ENCODE data around the gene ABCC1.
A peak's percentile ranks its signal among the peaks of the same experiment; 100 is the strongest.

ABCC1 gene

DNA sequence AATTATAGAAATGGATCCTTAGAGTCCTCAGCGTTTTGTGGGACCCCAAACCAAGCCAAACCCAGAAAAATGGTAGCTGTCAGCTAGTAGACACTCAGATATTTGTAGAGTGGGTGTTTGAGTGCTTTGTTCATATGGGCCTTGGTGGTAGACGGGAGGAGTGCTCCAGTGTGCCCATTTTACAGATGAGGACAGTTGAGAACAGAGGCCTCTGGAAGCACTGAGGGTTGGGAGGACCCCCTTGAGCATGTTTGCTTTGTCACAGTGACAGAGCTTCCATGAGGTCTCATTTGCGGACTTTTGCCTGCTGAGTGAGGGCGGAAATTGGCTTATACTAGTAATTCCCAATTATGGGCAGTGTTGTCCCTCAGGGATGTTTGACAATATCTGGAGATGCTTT lies 162.2 kb downstream of the ABCC1 start:
- no peak for DNase-seq (ENCODE audit: low spot score)

- no peak for DNase-seq (ENCODE audit: low spot score)
Measured at GRCh38 chr16:16112450-16113053, 163.1 kb downstream of the ABCC1 start.

DNA sequence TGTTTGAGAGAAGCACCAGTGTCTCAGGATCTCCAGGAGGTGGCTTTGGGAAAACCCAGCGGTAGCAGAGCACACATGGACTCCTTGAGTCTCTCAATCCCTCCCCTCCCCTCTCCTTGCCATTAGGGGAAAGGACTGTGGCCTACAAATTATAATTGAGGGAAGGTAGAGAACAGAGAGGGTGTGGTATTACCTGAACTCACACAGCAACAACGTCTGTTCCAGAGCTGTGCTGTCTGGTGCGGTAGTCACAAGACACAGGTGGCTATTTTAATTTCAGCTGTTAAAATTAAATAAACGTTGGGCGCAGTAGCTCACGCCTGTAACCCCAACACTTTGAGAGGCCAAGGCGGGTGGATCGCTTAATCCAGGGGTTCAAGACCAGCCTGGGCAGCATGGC lies 163.7 kb downstream of the ABCC1 start:
- no peak for DNase-seq (ENCODE audit: low spot score)

DNA sequence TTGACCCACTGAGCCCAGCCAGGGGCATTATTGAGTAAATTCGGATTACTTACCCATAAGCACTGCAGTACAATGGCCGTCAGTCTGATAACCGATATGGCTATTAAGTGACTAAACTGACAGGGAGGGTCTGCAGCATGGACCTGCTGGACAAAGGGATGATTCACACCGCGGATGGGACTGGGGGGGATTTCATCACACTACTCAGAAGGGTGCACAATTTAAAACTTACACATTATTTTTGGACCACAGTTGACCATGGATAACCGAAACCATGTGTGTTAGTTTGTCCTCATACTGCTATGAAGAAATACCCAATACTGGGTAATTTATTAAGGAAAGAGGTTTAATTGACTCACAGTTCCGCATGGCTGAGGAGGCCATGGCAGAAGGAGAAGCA lies 167.4 kb downstream of the ABCC1 start:
- no peak for DNase-seq (ENCODE audit: low spot score)

DNA sequence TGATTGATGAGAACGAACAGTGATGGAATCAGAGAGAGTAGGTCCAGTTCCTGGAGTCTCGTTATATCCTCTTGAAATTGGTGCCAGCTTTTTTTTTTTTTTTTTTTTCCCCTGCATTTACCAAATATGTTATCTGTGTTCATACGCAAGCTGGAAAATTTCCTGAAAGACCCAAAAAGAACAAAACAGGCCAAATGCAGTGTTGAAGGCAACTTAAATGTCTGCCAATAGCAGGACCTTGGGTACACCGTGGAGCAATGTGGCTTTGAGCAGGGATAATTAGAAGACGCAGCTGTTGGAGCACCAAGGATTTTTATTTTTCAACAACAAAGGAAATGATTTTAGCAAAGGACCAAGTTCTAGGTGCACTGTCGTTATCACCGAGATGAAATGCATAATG lies 168.9 kb downstream of the ABCC1 start:
- DNase-seq (ENCODE audit: low spot score) = no peak

DNA sequence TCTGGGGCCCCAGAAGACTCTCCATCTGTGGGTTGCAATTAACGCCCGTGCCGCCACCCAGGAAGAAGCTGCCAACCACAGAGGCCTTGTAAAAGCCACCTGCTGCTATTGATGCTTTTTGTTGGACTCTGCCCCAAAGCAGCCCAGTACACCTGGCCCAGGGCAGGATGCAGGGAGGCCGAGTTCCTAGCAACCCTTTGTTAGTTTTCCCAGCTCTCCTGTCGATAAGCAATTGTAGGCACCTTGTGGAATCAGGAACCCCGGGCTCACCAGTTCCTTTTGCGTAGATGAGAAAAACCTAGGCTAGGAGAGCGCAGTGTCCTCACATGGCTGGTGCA lies 170.6 kb downstream of the ABCC1 start:
- DNase-seq (ENCODE audit: low spot score) = no peak

DNA sequence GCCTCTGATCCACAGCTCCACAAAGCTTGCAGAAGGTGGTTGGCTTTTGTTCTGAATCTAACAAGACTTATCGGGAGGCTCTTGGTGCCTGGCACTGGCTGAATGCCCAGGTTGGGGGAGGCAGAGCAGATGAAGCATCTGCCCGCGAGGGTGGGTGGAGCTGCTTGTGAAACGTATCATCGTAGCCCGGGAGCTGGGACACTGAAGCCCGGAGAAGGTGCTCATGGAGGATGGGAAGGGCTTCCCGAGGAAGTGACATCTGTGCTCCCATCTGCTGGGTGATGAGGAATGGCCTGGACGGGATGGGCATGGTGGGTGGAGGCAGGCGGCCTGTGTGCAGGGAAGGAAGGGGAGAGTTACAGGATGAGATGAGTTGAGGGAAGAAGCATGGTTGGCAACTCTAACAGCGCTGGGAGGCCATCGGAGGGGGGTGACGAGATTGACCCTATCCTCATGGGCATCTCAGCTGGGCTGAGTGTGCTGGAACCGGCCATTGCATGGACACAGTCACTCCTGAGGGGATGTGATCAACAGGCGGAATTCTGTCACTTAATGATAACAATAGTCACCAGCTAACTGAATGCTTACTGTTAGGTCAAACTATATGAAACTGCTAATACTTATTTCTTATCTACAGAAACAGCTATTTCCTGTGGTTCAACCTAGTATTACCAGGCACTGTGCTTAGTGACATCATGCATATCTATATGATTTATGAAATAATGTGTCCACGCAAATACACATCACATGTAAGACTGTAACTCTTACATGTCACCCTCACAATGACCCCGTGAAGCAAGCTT lies 171.2 kb downstream of the ABCC1 start:
- DNase-seq (ENCODE audit: low spot score) = peak; percentile 13

- DNase-seq (ENCODE audit: low spot score) = no peak
Measured at GRCh38 chr16:16121185-16121727, 171.8 kb downstream of the ABCC1 start.

GRCh38 chr16:16122264-16122663 lies 172.8 kb downstream of the ABCC1 start:
- no peak for DNase-seq (ENCODE audit: low spot score)

GRCh38 chr16:16124438-16124837 lies 175.0 kb downstream of the ABCC1 start:
- no peak for DNase-seq (ENCODE audit: low spot score)

- DNase-seq (ENCODE audit: low spot score) = no peak
Measured at GRCh38 chr16:16124974-16125373, 175.6 kb downstream of the ABCC1 start.

DNA sequence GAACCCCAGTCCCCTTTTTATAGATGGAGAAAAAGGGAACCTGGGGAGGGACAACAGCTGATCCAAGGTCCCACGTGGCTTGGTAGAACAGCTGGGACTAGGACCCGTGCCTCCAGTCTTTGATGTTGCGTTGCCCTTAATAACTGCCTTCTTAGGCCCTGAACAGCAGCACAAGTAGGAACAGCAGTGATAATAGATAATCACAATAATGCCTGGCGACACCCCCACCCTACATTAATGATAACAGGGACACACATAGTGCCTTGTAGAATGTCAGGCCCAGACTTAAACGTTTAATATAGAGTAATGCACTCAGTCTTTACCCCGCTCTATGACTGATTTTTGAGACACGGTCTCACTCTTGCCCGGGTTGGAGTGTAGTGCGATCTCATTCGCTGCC lies 177.5 kb downstream of the ABCC1 start:
- DNase-seq (ENCODE audit: low spot score) = no peak

DNA sequence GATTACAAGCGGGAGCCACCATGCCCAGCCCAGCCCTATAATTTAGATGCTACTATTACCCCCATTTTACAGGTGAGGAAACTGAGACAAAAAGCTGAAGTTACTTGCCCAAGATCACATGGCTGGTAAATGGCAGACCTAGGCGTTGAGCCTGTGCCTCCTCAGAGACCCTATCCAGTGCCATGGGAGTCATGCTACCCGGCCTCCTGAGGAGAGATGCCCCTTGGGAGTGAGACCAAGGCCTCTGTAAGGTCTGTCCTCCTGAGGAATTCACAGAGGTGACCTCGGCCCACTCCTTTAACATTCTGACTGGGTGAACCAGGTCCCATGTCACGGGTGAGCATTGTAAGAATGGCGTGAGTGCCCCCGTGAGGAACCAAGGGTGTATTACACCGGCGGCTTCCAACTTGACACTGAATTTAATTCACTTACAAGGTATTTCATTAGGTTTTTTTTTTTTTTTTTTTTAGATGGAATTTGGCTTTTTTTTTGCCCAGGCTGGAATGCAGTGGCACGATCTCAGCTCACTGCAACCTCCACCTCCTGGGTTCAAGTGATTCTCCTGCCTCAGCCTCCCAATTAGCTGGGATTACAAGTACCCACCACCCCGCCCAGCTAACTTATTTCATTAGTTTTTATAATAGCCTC lies 178.2 kb downstream of the ABCC1 start:
- peak; percentile 22 for DNase-seq (ENCODE audit: low spot score)

DNA sequence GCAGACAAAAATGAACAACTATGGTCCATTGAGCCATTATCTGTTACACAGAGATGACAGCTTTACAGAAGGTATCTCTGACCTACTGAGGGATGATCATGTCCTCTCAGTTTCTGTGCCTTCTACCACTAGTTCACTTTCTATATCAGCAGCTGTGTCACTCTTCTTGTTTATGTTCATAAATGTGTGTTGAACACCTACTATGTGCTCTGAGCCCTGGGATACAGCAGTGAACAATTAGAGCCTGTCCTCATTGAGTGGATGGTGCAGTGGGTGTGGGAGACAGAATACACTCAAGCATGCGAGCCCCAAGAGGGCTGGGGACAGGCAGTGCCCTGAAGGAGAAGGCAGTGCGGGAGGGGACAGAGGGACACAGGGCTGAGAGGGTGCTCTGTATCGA lies 181.8 kb downstream of the ABCC1 start:
- DNase-seq (ENCODE audit: low spot score) = no peak

- DNase-seq (ENCODE audit: low spot score) = no peak
Measured at GRCh38 chr16:16131659-16132058, 182.2 kb downstream of the ABCC1 start.

DNA sequence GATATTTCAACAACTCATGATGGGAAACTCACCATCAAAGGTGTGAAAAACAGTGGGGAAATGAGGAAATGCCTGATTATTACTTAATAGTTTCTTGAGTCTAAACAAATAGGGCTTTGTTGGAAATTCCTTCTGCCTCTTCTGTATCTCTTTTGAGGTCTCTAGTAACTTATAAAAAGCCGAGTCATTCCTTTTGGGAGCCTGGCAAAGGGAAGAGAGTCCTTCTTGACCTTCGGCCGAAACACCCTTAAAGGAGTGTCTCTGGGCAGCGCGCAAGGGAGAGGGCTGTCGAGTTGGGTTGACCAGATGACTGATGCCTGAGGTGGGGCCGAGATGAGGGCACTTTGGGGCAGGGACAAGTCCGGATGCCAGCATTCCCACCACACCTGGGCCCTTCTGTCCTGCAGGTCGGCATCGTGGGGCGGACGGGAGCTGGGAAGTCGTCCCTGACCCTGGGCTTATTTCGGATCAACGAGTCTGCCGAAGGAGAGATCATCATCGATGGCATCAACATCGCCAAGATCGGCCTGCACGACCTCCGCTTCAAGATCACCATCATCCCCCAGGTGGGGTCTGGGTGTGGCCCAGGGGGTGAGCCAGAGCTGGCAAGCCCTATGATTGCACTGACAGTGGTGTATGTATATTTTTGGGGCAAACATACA lies 184.7 kb downstream of the ABCC1 start:
- DNase-seq (ENCODE audit: low spot score) = no peak

GRCh38 chr16:16136588-16136987 lies 187.2 kb downstream of the ABCC1 start:
- DNase-seq (ENCODE audit: low spot score) = no peak

DNA sequence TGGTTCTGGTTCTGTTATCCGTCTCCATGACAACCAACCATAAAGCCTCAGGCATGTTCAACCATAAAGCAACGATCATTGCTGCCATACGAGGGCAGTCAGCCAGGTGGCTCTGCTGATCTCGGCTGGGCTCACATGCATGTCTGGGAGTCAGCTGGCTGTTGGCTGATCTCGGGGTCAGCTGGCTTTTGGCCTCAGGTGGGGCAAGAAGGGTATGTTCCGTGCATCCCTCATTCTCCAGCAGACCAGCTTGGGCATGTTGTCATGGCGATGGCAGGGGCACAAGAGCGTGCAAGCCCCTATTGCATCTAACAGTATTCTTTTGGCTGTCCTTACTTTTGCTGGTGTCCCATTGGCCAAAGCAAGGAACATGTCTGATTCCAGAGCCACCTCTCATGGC lies 187.7 kb downstream of the ABCC1 start:
- DNase-seq (ENCODE audit: low spot score) = no peak

DNA sequence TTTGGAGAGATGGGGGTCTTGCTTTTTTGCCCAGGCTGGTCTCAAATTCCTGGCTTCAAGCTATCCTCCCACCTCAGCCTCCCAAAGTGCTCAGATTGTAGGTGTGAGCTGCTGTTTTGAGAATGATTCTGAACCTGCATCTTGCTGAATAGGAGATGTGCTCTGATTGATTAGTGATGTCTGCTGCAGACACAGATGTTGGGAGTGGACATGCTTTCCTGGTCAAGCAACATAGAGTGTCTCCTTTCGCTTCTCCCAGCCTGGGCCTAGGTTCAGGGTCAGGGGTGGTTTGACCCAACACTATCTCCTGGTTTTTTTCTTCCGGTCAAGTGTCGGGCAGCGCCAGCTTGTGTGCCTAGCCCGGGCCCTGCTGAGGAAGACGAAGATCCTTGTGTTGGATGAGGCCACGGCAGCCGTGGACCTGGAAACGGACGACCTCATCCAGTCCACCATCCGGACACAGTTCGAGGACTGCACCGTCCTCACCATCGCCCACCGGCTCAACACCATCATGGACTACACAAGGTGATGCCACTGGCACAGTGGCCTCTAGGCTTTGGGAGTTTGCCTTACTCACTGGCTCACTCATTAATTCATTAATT lies 188.7 kb downstream of the ABCC1 start:
- no peak for DNase-seq (ENCODE audit: low spot score)

DNA sequence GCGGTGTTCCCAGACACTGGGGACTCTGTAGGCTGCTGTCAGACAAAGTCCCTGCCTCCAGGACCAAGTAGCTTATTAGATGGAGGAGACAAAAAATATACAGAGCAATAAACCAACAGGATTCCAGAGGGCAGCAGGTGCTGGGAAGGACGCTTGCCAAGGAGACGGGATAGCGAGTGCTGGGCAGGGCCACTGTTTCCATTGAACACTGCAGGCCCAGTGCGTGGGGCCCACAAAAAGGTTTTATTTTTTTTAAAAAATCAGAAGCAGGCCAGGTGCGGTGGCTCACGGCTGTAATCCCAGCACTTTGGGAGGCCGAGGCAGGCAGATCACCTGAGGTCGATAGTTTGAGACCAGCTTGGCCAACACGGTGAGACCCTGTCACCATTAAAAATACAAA lies 189.6 kb downstream of the ABCC1 start:
- no peak for DNase-seq (ENCODE audit: low spot score)

DNA sequence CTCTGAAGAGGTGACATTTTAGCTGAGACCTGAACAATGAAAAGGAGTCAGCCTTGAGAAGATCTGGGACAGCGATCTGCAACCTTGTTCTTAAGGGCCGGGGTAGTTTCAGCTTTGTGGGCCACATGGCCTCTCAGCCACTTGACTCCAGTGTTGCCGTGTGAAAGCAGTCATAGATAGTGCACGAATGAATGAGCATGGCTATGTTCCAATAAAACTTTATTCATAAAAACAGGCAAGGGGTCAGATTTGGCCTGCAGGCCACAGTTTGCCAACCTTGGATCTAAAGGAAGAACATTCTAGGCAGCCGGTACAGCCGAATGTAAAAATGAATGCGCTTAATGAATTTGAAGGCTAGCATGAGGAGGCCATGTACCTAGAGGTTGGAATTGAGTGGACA lies 190.4 kb downstream of the ABCC1 start:
- DNase-seq (ENCODE audit: low spot score) = no peak

- no peak for DNase-seq (ENCODE audit: low spot score)
Measured at GRCh38 chr16:16140537-16140936, 191.1 kb downstream of the ABCC1 start.

Measured in putamen (tissue), 1 donor.